HG02884 (cell line): ENCODE data around the gene GPR68.
"Not testable (repeated sequence)": the region's sequence is repeated elsewhere in the genome, so short reads cannot be mapped to it uniquely, and the experiment has no call there.

Experiments used
- ATAC-seq: cut with Tn5 transposase; IDR thresholded peaks from one replicate; pipeline ENCODE4 v1.9.1; 2021; ENCODE audit warnings: mild to moderate bottlenecking, moderate library complexity; ENCODE audit not compliant: unreplicated experiment

Gene GPR68

GRCh38 chr14:91230397-91231035, 14.0 kb downstream of the GPR68 start:
- ATAC-seq: no peak

GRCh38 chr14:91229743-91230200, 14.7 kb downstream of the GPR68 start:
- ATAC-seq: peak; percentile 67

GRCh38 chr14:91229005-91229382, 15.5 kb downstream of the GPR68 start:
- no peak for ATAC-seq

DNA sequence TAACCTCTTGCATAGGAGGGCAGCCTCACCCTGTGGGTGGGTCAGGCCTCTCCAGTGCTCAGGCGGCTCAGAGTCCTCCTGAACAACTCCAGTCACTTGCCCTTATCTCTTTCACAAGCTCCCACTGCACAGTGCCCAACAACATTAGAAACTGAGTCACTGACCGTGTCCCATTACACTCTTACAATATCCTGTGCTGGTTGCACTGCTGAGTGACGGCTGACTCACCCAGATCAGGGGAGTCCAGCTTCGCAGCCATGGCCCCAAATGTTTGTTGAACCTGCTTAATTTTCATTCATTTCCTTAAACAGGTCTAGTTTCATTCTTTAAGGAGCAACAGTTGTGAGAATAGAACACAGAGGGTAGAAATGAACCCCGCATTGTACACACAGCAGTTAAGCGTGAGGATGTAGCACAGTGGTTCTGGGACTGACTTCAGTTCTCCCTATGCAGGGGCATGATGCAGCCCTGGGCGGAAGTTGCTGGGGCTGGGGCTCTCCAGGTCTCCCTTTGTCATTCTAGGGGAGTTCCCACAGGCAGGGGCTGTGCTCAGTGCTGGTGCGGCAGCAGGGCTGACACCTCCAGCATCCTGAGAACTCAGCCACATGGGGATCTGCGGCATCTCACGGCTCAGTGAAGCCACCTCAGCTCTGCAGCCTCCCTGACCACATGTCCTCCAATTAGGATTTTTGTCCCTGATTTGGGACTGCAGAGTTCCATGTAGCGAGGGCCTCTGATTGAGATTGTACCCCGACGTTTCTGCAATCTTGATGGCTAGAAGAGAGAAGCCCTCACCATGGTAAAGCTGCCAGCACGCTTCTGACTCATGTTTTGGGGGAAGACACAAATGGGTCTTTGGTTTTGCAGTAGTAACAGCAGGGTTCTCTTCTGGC, 16.1 kb downstream of the GPR68 start:
- ATAC-seq: peak; percentile 81

DNA sequence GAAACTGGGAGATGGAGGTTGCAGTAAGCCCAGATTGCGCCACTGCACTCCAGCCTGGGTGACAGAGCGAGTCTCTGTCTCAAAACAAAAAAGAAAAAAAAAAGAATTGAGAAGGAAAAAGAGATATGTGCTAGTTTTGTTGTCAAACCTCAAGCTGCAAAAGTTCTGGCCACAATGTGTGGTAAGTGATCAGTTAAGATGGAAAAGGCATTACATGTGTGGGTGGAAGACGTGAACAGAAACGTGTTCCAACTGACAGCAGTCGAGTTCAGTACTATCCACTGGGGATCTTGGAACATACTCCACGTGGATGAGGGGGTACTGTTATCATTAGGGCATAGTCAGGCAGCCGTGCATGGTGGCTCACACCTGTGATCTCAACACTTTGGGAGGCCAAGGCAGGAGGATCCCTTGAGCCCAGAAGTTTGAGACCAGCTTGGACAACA, 17.3 kb downstream of the GPR68 start:
- ATAC-seq: no peak

DNA sequence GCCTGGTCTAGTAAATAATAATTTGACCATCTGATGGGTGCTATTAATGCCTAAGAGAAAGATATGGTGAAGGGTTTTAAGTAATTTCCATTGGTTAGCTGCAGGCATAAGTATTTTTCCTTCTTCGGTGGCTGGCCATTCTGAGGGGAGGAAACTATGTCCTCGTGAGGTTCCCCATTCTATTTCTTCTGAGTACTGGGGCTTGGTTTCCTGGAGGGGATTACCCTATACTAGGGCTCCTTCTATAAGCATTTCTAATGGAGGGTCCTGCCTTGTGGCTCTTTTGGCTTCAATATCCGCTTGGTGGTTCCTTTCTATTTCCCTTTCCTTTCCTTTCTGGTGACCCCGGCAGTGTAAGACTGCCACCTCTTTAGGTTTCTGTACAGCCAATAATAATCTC, 18.1 kb downstream of the GPR68 start:
- ATAC-seq: not testable (repeated sequence)

DNA sequence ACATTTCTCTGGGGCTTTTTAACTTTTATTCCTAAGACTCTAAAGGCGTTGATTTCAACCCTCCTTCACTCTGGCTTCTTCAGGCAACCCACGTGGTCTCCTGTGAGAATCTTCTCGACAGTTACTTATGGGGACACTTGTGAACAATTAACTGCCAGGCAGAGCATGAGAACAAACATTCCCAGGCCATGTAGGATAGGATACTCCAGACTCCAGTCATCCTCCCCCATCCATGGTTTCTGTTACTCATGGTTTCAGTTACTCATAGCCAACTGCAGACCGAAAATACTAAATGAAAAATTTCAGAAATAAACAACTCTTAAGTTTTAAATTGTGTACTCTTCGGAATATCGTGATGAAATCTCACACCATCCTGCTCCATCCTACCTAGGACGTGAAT, 19.5 kb downstream of the GPR68 start:
- ATAC-seq: no peak

- ATAC-seq: no peak
Measured at GRCh38 chr14:91223028-91223783, 21.3 kb downstream of the GPR68 start.

- no peak for ATAC-seq
Measured at GRCh38 chr14:91221270-91221669, 23.2 kb downstream of the GPR68 start.

- ATAC-seq: no peak
Measured at GRCh38 chr14:91220581-91221000, 23.9 kb downstream of the GPR68 start.

DNA sequence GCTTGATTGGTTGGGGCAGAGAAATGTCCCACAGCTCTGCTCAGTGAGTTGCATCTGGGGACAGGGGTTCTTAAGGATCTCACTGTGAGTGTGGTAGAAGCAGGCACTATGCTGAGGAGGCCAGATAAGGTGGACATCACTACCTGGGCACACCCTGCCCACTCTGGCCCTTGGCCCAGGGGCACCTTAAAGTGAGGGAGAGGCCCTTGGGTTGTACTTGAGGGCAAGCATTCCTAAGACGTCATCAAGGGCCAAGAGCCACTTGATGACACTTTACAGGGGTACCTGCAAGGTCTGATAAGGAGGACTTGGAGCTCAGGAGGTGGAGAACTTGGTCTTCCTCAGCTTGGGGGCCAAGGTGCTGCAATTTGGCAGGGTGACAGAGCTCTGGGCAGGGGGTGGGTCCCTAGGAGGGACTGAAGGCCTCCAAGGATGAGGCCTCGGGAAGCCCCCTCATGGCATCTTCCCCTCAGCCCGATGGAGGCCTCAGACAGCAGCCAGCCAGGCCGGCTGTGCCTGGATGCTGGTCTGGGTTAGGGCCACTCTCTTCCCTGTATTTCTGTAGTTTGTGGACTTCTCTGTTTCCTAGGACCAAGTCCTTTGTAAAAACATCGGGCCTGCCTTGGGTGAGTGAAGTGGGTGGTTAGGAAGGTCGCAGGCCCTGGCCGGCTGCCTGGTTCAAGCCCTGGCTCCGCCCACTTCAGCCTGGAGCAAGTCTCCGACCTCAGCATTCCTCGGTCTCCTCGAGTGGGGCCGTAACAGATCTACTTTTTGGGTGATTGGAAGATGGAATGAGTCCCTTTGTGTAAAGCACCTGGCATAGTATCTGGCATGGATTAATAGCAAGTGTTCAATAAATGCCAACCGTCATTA, 24.8 kb downstream of the GPR68 start:
- ATAC-seq: no peak

DNA sequence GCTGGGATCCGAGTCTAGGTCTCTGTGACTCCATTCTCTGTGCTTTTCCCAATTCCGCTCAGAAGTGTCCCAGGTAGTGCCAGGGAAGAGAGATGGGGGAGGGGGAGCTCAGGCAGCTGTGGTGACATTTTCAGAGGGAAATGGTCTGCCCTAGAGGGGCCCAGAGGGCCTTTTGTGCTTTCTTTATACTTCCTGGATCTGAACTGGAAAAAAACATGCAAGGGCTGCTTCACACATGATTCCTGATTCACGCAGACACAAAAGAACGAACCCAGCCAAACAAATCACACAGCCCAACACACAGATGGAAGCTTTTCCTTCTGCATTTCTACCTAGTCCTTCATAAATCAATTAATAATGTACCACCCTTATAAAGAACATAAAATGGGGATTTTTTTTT, 26.5 kb downstream of the GPR68 start:
- no peak for ATAC-seq

- ATAC-seq: no peak
Measured at GRCh38 chr14:91216731-91217226, 27.7 kb downstream of the GPR68 start.

GRCh38 chr14:91215381-91215780, 29.1 kb downstream of the GPR68 start:
- no peak for ATAC-seq

- no peak for ATAC-seq
Measured at GRCh38 chr14:91214306-91214705, 30.2 kb downstream of the GPR68 start.

- no peak for ATAC-seq
Measured at GRCh38 chr14:91211017-91211416, 33.5 kb downstream of the GPR68 start.

- no peak for ATAC-seq
Measured at GRCh38 chr14:91207008-91207407, 37.5 kb downstream of the GPR68 start.

- ATAC-seq: no peak
Measured at GRCh38 chr14:91205459-91205858, 39.0 kb downstream of the GPR68 start.

DNA sequence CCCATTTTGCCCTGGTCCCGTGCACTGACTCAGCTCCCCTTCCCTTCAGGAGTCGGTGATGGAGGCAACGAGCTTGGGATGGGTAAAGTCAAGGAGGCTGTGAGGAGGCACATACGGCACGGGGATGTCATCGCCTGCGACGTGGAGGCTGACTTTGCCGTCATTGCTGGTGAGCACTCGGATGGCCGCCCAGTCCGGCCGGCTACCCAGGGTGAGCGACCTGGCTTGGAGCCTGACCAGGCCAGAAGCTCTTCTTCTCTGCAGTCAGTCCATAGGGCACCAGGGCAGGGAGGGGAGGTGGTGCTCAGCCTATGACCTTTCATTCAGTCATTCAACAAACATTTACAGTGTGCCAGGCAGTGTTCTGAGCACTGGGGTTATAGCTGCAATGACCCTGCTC, 39.8 kb downstream of the GPR68 start:
- ATAC-seq: no peak

- ATAC-seq: no peak
Measured at GRCh38 chr14:91202234-91202974, 42.1 kb downstream of the GPR68 start.
